HUDEP-2 (cell line): ENCODE measurements around the gene CRISPLD2.
"Not testable (repeated sequence)": the region's sequence is repeated elsewhere in the genome, so short reads cannot be mapped to it uniquely, and the experiment has no call there.

ENCODE experiments used
- DNase-seq, 76 experiments: peaks; one replicate each; lab custom pipeline; 2025; ENCODE audit not compliant: unreplicated experiment in 76 of 76; lab: John Stamatoyannopoulos, UW

The CRISPLD2 gene

GRCh38 chr16:84821179-84821578 is 1.4 kb downstream of the CRISPLD2 start:
- no peak for DNase-seq

DNA sequence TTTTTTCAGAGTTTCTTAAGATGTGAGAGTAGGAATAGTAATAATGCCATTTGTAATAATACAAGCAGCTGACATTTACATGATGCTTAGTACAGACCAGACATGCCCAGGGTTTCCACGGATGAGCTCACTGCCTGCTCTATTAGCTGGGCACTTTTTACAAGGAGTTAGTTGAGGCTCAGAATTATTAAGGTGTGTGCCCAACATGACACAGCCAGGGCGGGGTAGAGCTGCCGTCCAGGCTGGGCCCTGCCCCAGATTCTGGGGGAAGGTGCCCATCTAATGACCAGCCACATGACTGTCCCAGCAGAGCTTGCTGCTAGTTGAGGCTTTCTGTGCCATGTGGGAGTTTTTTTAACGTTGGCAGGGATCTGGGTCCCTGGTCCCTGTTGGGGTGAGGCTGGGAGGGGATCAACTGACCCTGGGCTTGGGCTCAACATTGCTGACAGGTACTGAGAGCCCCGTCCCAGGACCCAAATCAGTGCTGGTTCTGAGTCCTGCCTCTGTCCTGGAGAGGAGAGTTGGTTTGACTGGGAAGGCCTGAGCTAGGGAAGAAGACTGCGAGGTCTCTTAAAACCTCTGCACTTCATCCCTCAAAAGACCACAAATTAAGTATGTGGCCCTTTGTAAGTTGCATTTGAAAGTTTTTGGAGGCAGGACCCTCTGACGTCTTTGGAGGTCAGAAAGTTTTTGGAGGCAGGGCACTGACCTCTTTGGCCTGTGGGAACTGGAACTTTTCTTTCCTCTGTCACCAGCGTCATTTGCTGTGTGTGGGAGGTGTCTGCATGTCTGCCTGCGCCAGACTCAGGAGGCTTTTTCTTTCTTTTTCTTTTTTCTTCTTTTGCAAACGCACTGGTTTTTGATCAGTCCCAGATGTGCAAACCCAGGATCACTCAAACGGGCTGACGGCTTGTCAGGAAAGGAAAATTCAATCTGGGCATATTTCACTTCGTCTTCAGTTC is 2.2 kb downstream of the CRISPLD2 start:
- DNase-seq = no peak

DNA sequence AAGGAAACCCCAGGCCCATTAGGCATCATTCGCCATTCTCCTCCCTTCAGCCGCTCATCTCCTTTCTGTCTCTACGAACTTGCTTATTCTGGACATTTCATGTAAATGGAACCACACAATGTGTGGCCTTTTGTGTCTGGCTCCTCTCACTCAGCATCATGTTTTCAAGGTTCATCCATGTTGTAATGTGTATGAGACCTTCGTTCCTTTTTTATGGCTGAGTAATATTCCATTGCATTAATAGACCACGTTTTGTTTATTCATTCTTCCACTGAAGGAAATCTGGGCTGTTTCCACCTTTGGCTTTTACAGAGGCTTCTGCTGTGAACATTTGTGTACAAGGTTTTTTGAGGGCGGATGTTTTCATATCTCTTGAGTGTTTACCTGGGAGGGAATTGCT is 3.2 kb downstream of the CRISPLD2 start:
- no peak for DNase-seq

DNA sequence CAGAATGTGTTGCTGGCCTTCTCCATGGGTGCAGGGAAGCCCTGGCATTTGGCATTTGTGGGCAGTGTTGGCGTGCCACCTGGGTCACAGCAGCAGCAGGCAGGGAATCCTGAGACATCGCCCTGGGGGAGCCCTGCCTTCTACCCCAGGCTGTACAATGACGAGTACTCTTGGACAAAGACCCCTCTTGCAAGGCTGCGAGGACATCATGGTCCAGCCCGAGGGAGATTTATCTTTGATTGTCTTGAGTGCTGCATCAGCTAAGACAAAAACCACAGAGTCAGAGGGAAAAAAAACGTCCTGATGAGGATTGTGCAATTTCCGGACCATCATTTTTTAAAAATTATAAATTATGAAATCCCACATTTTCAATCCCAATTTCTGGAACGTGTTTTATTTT is 3.7 kb downstream of the CRISPLD2 start:
- no peak for DNase-seq

DNA sequence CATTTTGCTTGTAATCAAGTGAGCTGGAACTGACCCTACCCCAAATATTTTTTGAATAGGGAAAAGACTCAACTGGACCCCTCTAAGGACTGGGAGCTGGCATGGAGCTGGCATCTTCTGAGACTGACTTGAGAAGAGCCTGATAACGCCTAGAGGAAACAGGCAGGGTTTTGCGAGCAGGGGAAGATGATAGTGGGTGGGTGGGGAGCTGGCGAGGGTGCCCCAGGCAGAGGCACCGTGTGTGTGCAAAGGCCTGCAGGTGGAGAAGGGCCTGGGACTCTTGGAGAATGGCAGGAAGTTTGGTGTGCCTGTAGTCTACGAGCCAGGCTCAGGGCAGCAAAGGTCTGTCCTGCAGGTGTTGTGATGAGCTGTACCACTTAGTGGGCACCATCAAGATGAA is 4.1 kb downstream of the CRISPLD2 start:
- DNase-seq = no peak

- no peak for DNase-seq
Observed at GRCh38 chr16:84825896-84826557, 6.2 kb downstream of the CRISPLD2 start.

GRCh38 chr16:84826558-84826941 is 6.8 kb downstream of the CRISPLD2 start:
- DNase-seq = no peak

DNA sequence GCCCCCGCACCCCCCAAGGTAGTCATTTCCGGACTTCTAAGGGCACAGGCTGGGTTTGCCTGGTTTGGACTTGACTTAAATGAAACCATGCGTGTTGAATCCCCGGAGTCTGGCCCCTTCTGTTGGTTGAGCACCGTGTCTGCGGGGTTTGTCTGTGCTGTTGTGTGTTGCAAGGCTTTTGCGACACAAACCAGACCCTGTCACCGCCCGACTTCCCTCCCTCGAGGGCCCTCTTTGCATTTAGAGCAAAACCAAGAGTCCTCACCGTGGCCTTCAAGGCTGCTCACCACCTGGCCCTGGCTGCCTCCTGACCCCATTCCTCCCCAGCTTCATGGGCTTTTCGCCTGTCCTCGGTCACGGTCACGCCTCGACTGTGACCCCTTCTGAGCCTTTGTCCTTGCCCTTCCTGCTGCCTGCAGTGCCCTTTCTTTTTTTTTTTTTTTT is 7.4 kb downstream of the CRISPLD2 start:
- no peak for DNase-seq

DNA sequence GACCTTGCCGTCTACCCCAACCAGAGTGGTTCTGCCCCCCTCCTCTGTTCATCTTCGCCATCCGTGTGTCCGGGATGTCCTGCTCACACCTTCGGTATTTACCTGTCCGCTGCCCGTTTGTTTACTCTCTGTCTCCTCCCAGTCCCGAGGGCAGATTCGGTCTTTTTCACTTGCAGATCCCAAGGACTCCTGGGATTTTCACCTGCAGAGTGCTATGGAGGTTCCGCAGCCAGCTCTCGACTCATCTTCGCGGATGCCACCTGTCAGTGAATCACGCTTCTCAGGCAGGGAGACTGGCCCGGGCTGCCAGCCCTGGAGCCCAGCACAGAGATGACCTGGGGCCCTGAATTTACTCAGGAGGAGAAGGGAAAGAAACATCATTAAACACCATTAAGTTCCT is 8.1 kb downstream of the CRISPLD2 start:
- DNase-seq = no peak

DNA sequence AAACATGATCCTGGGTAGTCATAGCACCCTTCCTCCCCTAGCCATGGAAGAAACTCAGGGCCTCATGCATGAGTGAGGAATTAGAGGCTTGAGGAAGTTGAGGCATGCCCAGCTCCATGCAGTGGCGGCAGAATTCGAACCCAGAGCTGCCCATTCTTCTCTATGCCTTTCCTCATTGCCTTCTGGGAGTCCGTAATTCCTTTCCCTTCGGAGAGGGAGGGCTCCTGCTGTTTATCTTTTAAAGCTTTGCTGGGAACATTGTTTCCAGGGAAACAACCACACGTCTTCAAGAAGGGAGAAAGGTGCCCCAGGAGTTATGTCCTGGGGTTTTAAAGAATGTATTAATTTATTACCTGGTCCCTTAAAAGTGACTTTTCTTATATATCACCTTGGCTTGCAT is 8.5 kb downstream of the CRISPLD2 start:
- no peak for DNase-seq

DNA sequence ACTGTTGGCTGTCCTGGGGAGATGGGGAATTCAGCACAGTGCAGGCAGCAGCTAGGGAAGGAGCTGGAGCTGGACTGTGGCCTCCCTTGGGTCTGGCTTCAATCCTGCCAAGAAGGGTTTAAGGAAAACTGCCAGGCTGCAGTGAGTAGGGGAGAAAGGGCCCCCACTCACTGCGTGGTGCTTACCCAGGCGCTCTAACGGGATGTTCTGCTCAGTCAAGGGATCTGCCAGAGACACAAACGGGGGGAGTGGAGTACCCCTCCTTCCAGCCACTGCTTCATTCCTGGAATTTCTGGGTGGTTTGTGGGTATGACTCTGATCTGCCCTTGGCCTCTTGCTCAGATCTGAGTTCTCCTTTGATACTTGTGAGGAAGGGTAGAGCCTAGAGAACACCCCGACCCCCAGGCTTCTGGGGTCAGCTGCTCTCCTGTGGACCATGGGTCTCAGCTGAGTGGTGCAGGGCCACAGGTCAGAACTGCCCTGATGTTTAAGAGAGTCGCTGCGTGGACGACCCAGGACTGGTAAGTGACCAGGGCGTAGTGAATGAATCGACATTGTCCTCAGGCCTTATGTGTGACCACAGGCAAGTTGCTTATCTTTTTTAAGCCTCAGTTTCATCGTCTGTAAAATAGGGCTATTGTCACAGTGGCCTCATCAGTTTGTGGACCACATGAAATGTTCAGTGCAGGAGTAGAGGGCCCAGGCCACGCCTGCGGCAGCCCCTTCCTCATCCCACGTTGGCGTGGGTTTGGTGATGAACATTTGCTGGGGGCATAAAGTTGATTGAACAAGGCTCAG is 9.6 kb downstream of the CRISPLD2 start:
- DNase-seq = no peak

DNA sequence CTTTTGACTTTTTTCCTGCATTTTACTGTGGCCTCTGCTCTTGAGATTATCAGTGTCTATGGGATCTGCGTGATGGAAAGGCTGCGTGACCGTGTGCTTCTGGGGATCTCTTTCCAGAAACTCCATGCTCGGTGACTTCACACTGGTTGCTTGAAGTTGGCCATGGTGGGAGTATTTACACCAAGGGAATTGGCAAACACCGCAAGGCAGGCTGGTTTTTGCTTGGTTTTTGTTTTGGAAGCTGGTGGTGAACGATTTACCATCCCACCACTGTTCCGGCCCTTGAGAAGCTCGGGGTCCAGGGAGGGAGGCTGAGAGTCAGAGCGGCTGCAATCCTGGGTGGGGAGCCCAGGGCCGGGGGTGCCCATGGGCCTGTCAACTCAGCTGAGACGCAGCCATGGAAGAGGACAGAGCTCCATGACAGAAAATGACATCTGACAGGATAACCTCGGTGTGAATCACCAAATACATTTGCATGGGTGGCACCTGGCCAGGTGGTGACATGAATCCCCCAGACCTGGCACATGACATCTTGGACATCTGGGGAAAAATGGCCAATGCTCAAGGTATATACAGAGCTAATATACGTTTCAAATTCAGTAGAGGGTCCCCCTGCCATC is 11.1 kb downstream of the CRISPLD2 start:
- DNase-seq = no peak

DNA sequence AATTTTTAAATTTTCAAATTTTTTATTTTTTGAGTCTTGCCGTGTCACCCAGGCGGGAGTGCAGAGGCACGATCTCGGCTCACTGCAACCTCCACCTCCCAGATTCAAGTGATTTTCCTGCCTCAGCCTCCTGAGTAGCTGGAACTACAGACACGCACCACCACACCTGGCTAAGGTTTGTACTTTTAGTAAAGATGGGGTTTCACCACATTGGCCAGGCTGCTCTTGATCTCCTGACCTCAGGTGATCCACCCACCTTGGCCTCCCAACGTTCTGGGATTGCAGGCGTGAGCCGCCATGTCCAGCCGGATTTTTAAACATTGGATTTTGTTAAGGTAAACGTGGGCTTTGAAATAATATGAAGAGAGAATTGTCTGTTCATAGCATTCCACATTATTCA is 11.9 kb downstream of the CRISPLD2 start:
- not testable (repeated sequence) for DNase-seq

- DNase-seq = no peak
Observed at GRCh38 chr16:84832488-84833143, 12.8 kb downstream of the CRISPLD2 start.

- no peak for DNase-seq
Observed at GRCh38 chr16:84833144-84833500, 13.3 kb downstream of the CRISPLD2 start.

DNA sequence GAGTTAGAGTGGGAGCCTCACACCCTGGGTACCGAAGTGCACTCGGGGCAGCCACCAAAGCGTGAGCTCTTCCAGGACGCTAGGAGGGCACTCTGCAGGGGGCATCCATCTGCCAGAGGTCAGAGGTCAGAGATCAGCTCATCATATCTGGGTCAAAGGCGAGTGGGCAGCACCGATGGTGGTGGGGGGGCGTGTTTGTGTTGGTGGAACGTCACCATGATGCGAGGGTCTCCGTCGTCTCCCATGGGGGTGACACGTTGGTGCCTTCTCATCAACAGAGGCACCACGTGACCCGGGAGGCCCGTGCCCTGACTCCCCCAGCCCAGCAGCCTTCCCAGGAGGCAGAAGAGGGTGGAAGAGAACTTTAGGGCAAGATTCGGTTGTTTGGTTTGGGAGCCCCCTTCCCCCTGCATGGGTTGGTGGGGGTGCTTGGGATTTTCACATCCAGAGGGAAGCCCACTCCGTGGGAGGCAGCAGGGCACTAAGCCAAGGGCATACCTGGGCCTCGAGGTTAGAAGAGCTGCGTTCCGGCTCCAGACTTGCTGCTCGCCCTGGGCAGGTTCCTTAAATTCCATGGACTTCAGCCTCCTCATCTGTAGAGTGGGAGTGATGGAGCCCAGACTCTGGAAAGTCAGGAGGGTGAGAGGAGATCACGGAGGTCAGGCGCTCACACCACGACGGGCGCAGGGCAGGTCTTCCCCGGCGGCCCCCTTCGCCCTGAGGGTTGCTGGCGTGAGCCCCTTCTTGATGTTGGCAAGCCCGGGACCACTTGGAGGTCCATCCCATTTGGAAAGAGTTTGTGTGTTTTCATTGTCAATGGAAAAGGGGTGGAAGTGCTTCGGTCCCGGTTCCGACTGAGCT is 14.0 kb downstream of the CRISPLD2 start:
- DNase-seq = no peak

GRCh38 chr16:84834403-84834772 is 14.6 kb downstream of the CRISPLD2 start:
- DNase-seq = no peak

GRCh38 chr16:84836234-84836647 is 16.5 kb downstream of the CRISPLD2 start:
- no peak for DNase-seq

DNA sequence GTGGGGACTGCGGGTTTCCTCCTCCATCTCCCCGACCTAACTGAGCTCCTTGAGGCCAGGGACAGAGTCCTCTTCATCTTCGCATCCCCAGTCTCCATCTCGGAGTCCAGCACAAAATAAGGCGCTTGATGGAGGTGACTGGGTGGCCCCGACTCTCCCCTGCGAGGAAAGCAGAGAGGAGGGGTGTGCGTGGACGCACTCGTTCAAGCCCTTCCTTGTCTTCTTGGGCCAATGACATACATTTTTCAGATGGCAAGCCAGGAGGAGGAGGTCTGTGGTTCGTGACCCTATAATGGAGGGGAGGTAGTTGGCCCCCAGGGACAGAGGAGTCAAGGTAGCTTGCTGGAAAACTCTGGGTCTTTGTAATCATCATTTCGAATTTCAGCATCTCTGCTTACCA is 17.2 kb downstream of the CRISPLD2 start:
- no peak for DNase-seq
